Gastroesophageal sphincter (tissue), 4 donors: Measurements from ENCODE around the gene TESK2. TPM values are rescaled to one million over a fixed set of nuclear protein-coding genes. Genes with fewer than 3 reads are reported as not detected.

Experiments
- ATAC-seq: fragments of 150-250 bp; one replicate; pipeline ENCODE4 v1.9.1; 2016; ENCODE audit warnings: mild to moderate bottlenecking, moderate library complexity
- H3K27ac ChIP-seq, 4 donors: fragments of 200-600 bp; sonication (generic) in 3 of 4; 1 replicate in 3 of 4; 2 replicates in 1 of 4; pipeline ENCODE4 v1.5.1; 2016 to 2019
- H3K27me3 ChIP-seq: fragments of 200-600 bp; sonication (generic); one replicate; pipeline ENCODE4 v1.5.1; 2019
- H3K36me3 ChIP-seq, 2 donors: fragments of 200-600 bp; sonication (generic); one replicate each; pipeline ENCODE4 v1.5.1; 2019; ENCODE audit warnings: control low read depth in 1 of 2
- H3K4me1 ChIP-seq, 3 donors: fragments of 200-600 bp; sonication (generic); 1 replicate in 2 of 3; 2 replicates in 1 of 3; pipeline ENCODE4 v1.5.1; 2016 to 2019; ENCODE audit warnings: control low read depth in 2 of 3
- H3K4me3 ChIP-seq, 2 donors: fragments of 200-600 bp; sonication (generic); one replicate each; pipeline ENCODE4 v1.5.1; 2019; ENCODE audit warnings: mild to moderate bottlenecking in 1 of 2, moderate library complexity in 1 of 2
- H3K9me3 ChIP-seq, 3 donors: fragments of 200-600 bp; sonication (generic); one replicate each; pipeline ENCODE4 v1.5.1; 2017 to 2019; ENCODE audit warnings: control low read depth in 2 of 3
- EP300 ChIP-seq: sonication (generic); formaldehyde crosslinking; IDR thresholded peaks from one replicate; pipeline ENCODE4 v1.6.1; 2017; ENCODE audit warnings: antibody characterized with exemption, mild to moderate bottlenecking
- POLR2A ChIP-seq, 2 donors: fragments of 450-650 bp; IDR thresholded peaks; one replicate each; pipeline ENCODE4 v1.6.1; 2017; ENCODE audit warnings: antibody characterized with exemption in 2 of 2, mild to moderate bottlenecking in 2 of 2, moderate library complexity in 1 of 2
- POLR2AphosphoS5 ChIP-seq: sonication (generic); formaldehyde crosslinking; IDR thresholded peaks from one replicate; pipeline ENCODE4 v1.6.1; 2017; ENCODE audit warnings: antibody characterized with exemption
- WGBS, 2 donors: methylation state at CpG; one replicate each; pipeline ENCODE4 v1.1.5; 2018; ENCODE audit warnings: low coverage in 1 of 2; 5-methylcytosine and 5-hydroxymethylcytosine counted together
- total RNA-seq, 4 donors: library from RNA; depleted of rRNA; stranded (reverse); fragments of >200 nt; gene quantifications; one replicate each; pipeline ENCODE4 v1.1.0, GENCODE V29; 2016
- TF ChIP-seq, protein P1 (sequence below), 4 experiments: fragments of 200-600 bp in 2 of 4; fragments of 450-650 bp in 2 of 4; sonication (generic) in 1 of 4; IDR thresholded peaks; one replicate each; pipeline ENCODE4 v1.5.1; 2017 to 2019; ENCODE audit warnings: antibody characterized with exemption in 4 of 4, mild to moderate bottlenecking in 2 of 4, moderate library complexity in 2 of 4

TESK2 gene
- total RNA-seq, 4 donors from 2014 or later, result 3.9 to 8.6 (median 4.8) TPM

DNA sequence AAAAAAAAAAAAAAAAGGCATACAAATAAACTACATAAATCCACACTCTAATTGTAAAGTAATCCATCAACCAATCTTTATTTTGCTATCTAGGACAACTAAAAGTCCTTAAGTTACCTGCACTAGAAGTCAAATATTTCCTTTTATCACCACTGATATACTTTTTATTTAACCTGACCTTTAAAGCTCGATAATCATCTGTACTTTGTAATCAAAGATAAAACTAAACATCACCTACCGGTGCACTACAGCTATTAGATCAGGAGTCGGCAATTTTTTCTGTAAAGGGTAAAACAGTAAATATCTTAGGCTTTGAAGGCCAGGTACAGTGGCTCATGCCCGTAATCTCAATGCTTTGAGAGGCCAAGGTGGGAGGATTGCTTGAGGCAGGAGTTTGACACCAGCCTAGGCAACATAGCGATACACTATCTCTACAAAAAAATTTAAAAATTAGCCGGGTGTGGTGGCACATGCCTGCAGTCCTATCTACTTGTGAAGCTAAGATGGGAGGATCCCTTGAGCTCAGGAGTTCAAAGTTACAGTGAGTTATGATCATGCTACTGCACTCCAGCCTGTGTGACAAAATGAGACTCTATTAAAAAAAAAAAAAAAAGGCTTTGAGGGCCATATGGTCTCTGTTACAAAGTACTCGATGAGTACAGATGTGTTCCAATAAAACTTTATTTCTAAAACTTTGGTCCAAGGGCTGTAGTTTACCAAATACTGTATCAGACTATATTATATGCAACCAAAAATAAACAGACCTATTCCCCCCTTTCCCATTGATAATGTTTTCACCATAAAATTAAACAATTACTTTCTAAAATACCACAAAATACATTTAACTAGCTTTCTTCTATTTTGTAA is 47.1 kb downstream of the TESK2 start:
- Histone ChIP-seq H3K4me1 (no peaks in the 10 kb centered on the region), H3K36me3 (no peaks in the 10 kb centered on the region), H3K9me3 (no peaks in the 10 kb centered on the region), H3K27ac (no peak overlapping the region), H3K4me3 (no peak overlapping the region), H3K27me3 (no peaks in the 10 kb centered on the region)
- no peak for ATAC-seq
- 80 to 83% methylated on average over 4 to 7 of the region's 7 CpGs for WGBS, 2 donors
- TF ChIP-seq, protein P1, sequence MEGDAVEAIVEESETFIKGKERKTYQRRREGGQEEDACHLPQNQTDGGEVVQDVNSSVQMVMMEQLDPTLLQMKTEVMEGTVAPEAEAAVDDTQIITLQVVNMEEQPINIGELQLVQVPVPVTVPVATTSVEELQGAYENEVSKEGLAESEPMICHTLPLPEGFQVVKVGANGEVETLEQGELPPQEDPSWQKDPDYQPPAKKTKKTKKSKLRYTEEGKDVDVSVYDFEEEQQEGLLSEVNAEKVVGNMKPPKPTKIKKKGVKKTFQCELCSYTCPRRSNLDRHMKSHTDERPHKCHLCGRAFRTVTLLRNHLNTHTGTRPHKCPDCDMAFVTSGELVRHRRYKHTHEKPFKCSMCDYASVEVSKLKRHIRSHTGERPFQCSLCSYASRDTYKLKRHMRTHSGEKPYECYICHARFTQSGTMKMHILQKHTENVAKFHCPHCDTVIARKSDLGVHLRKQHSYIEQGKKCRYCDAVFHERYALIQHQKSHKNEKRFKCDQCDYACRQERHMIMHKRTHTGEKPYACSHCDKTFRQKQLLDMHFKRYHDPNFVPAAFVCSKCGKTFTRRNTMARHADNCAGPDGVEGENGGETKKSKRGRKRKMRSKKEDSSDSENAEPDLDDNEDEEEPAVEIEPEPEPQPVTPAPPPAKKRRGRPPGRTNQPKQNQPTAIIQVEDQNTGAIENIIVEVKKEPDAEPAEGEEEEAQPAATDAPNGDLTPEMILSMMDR (IDR thresholded peaks at IDR 0.05), result no peak
- TF ChIP-seq POLR2A (IDR thresholded peaks at IDR 0.05) (no peak), EP300 (no peak), POLR2AphosphoS5 (no peak)

DNA sequence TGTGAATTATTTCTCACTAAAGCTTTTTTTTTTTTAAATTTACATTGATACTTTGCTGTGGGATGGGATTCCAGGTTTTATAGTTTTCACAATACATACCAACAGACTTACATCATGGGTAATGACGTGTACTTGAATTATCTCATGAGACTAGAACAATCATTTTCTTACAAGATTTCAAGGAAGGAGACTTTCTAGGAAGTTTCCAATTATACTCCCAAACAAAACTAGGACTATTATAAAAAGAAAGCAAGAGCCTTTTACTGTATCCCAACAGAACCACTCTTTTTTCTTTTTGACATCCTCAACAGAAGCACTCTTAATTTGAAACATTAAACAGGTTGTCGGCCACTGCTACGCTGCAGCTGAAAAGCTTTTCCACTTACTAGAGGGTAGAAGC is 48.7 kb downstream of the TESK2 start:
- Histone ChIP-seq H3K36me3 (no peaks in the 10 kb centered on the region), H3K27ac (no peak overlapping the region), H3K27me3 (no peaks in the 10 kb centered on the region), H3K9me3 (no peaks in the 10 kb centered on the region), H3K4me1 (no peaks in the 10 kb centered on the region), H3K4me3 (no peak overlapping the region)
- ATAC-seq, result no peak
- WGBS, 2 donors, result 46 to 78% methylated on average over 3 of the region's 3 CpGs
- no peak for TF ChIP-seq POLR2A (IDR thresholded peaks at IDR 0.05)
- TF ChIP-seq EP300, result no peak
- TF ChIP-seq POLR2AphosphoS5, result no peak
- TF ChIP-seq, protein P1 (IDR thresholded peaks at IDR 0.05), result no peak

DNA sequence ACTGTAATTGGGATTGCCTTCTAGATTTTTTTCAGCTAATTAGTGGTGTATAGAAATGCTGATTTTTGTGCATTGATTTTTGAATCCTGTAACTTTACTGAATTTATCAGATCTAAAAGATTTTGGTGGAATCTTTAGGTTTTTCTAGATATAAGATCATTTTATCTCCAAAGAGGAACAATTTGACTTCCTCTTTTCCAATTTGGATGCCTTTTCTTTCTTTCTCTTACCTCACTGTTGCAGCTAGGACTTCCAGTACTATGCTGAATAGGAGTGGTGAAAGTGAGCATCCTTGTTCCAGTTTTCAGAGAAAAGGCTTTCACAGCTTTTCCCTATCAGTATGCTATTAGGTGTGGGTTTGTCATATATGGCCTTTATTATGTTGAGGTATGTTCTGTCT is 53.6 kb downstream of the TESK2 start:
- no peak overlapping the region for H3K27ac ChIP-seq
- no peaks in the 10 kb centered on the region for H3K9me3 ChIP-seq
- no peak for ATAC-seq
- no peaks in the 10 kb centered on the region for H3K36me3 ChIP-seq
- H3K4me1 ChIP-seq, result no peaks in the 10 kb centered on the region
- no peaks in the 10 kb centered on the region for H3K27me3 ChIP-seq
- H3K4me3 ChIP-seq, result no peak overlapping the region
- TF ChIP-seq POLR2A (IDR thresholded peaks at IDR 0.05), result no peak
- TF ChIP-seq, protein P1 (IDR thresholded peaks at IDR 0.05), result no peak
- no peak for TF ChIP-seq POLR2AphosphoS5
- no peak for TF ChIP-seq EP300

DNA sequence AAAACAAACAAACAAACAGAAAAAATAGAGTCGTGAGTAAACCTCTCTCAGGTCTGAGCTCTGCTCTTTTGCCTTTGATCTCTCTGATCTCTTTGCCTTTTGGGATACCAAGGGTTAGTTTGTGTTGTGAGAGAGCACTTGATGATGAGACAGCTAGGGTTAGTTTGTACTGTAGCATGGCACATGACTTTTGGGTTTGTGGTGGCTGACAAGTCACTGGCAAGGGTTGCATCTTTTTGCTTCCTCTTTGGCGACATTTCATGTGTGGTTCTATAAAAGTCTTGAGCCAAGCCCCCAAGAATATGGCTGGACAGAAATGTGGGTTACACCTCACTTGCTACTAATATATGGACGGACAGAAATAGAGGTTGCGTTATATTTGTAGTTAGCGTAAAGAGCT is 60.5 kb downstream of the TESK2 start:
- no peaks in the 10 kb centered on the region for H3K9me3 ChIP-seq
- TF ChIP-seq POLR2A (IDR thresholded peaks at IDR 0.05), result no peak
- TF ChIP-seq, protein P1 (IDR thresholded peaks at IDR 0.05), result no peak
- TF ChIP-seq POLR2AphosphoS5, result no peak
- no peak for TF ChIP-seq EP300
- H3K27ac ChIP-seq, result no peak overlapping the region
- H3K4me1 ChIP-seq, result peaks cover 0 to 5% (median 0%) of the 10 kb centered on the region in 3 donors
- no peaks in the 10 kb centered on the region for H3K27me3 ChIP-seq
- H3K36me3 ChIP-seq, result no peaks in the 10 kb centered on the region
- ATAC-seq, result no peak
- 100% methylated on average over 2 to 4 of the region's 5 CpGs for WGBS, 2 donors
- H3K4me3 ChIP-seq, result no peak overlapping the region

DNA sequence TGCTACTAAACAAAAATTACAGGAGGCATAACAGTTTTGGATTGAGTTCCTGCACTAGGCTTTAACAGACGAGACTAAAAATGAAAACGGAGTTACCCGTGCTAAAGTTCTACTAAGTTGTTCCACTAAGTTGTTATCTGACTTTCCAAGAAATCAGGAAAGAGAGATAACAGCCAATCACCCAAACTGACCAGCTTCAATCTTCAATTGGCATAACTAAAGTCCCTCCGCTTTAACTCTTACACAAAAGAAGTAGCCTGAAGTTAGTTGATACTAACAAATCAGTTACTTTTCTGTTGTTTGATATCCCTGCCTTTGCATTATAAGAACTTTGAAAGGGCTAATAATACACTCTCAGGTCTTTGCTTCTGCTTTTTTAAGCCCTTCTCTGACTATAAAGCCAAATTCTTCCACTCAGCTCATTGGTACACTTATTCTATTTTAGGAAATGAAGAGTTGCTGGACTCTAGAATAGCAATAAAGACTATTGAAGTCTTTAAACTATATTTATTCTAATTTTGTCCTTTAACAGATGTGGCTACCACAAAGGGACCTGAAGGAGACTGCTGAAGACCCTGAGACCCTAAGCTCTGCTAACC is 61.3 kb downstream of the TESK2 start:
- Histone ChIP-seq H3K27ac (no peak overlapping the region), H3K36me3 (no peaks in the 10 kb centered on the region), H3K9me3 (no peaks in the 10 kb centered on the region), H3K4me3 (no peak overlapping the region), H3K4me1 (peaks cover 0 to 7% (median 0%) of the 10 kb centered on the region in 3 donors), H3K27me3 (no peaks in the 10 kb centered on the region)
- WGBS, 2 donors, result 35 to 70% methylated on average over 4 of the region's 4 CpGs
- TF ChIP-seq POLR2A (IDR thresholded peaks at IDR 0.05), result no peak
- no peak for TF ChIP-seq EP300
- TF ChIP-seq, protein P1 (IDR thresholded peaks at IDR 0.05), result no peak
- TF ChIP-seq POLR2AphosphoS5, result no peak
- no peak for ATAC-seq
